ENCODE data around the gene C12orf43.

The C12orf43 gene

DNA sequence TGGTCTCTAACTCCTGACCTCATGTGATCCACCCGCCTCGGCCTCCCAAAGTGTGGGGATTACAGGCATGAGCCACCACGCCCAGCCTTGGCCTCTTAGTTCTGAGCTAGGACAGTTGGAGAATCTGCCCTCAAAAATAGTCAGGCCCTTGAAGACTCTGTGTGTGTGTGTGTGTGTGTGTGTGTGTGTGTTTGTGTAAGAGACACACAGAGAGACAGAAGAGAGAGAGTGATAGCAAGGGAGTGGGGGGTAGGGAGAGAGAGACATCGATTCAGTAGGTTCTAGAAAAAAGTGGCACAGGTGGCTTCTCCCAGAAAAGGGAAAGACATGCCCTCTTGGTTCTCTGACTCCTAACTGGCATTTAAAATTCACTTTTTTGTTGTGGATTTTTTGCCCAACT lies 32.5 kb downstream of the C12orf43 start:
- H4K91ac ChIP-seq (ENCODE audit: low read depth, low read length, poor library complexity) = no peak overlapping the region
- no peak overlapping the region for H2BK12ac ChIP-seq (ENCODE audit: low read length)
- no peaks in the 10 kb centered on the region for H3K79me1 ChIP-seq (ENCODE audit: low read depth, low read length)
- no peak overlapping the region for H2BK5ac ChIP-seq (ENCODE audit: low read length)
- no peak overlapping the region for H2AK5ac ChIP-seq (ENCODE audit: low read depth, low read length)
- no peaks in the 10 kb centered on the region for H3K9me3 ChIP-seq (replicated peaks in 1 of 2; ENCODE audit: control insufficient read depth in 2 of 2, insufficient read depth in 1 of 2, low read depth in 1 of 2, low read length in 2 of 2)
- no peak overlapping the region for H3K4ac ChIP-seq (ENCODE audit: low read length)
- H3K27me3 ChIP-seq (ENCODE audit: control insufficient read depth in 3 of 3, insufficient read depth in 3 of 3, low read depth in 1 of 3, low read length in 3 of 3) = no peaks in the 10 kb centered on the region
- H3K23ac ChIP-seq (ENCODE audit: low read depth, low read length, poor library complexity) = no peak overlapping the region
- H2BK120ac ChIP-seq (ENCODE audit: low read depth, low read length) = no peak overlapping the region
- no peak overlapping the region for H3K18ac ChIP-seq (ENCODE audit: low read length)
- H3K4me3 ChIP-seq (ENCODE audit: low read length in 2 of 2) = no peak overlapping the region
- no peak overlapping the region for H3K27ac ChIP-seq (replicated peaks; ENCODE audit: low read length)
- H4K8ac ChIP-seq (ENCODE audit: low read depth, low read length) = no peak overlapping the region
- DNase-seq (ENCODE audit: low spot score) = no peak
- H3K4me2 ChIP-seq (ENCODE audit: insufficient read depth, low read length, poor library complexity, severe bottlenecking) = no peak overlapping the region
- H3K9ac ChIP-seq (ENCODE audit: low read depth, low read length, poor library complexity) = no peak overlapping the region
- H3K14ac ChIP-seq (ENCODE audit: low read length) = no peak overlapping the region
- no peaks in the 10 kb centered on the region for H3K36me3 ChIP-seq (replicated peaks in 1 of 2; ENCODE audit: control insufficient read depth in 2 of 2, insufficient read depth in 2 of 2, low read length in 2 of 2)
- no peak overlapping the region for H2BK15ac ChIP-seq (ENCODE audit: low read length)
- H2AFZ ChIP-seq (ENCODE audit: low read length) = peak overlapping the region; percentile 78
- no CpG with 5 or more reads among the region's 4 CpGs for WGBS, 2 donors (ENCODE audit: extremely low coverage in 2 of 2, insufficient read length in 2 of 2, insufficient replicate concordance in 1 of 2)
- H3K4me1 ChIP-seq (ENCODE audit: control insufficient read depth in 2 of 2, insufficient read depth in 1 of 2, low read depth in 1 of 2, low read length in 2 of 2) = peaks cover 2 to 16% of the 10 kb centered on the region in 2 donors

DNA sequence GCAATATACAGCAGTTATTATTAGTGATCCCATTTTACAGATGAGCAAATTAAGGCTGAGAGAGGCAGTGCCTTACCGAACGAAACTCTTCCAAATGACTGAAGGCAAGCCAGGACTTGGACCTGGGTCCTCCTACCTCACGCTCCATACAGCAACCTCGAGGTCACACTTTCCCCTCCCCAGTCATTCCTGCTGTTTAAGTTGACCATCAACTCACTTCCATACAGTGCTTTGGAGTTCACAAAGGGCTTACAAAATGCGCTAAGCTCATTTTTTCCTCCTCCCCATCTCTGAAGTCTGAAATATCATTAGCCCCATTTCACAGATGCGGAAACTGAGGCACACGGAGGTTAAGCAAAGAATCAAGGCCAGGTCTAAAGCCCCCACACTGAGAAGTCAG lies 33.6 kb downstream of the C12orf43 start:
- Histone ChIP-seq H3K79me1 (ENCODE audit: low read depth, low read length) (no peaks in the 10 kb centered on the region), H3K4me3 (ENCODE audit: low read length in 2 of 2) (no peak overlapping the region), H3K27ac (replicated peaks; ENCODE audit: low read length) (no peak overlapping the region), H2AFZ (ENCODE audit: low read length) (no peak overlapping the region), H3K18ac (ENCODE audit: low read length) (no peak overlapping the region), H2BK5ac (ENCODE audit: low read length) (no peak overlapping the region), H3K9ac (ENCODE audit: low read depth, low read length, poor library complexity) (no peak overlapping the region), H3K36me3 (replicated peaks in 1 of 2; ENCODE audit: control insufficient read depth in 2 of 2, insufficient read depth in 2 of 2, low read length in 2 of 2) (no peaks in the 10 kb centered on the region), H3K23ac (ENCODE audit: low read depth, low read length, poor library complexity) (no peak overlapping the region), H3K4ac (ENCODE audit: low read length) (no peak overlapping the region), H2BK120ac (ENCODE audit: low read depth, low read length) (no peak overlapping the region), H4K91ac (ENCODE audit: low read depth, low read length, poor library complexity) (no peak overlapping the region), H2BK15ac (ENCODE audit: low read length) (no peak overlapping the region), H2BK12ac (ENCODE audit: low read length) (no peak overlapping the region), H3K9me3 (replicated peaks in 1 of 2; ENCODE audit: control insufficient read depth in 2 of 2, insufficient read depth in 1 of 2, low read depth in 1 of 2, low read length in 2 of 2) (no peaks in the 10 kb centered on the region), H4K8ac (ENCODE audit: low read depth, low read length) (no peak overlapping the region), H3K4me1 (ENCODE audit: control insufficient read depth in 2 of 2, insufficient read depth in 1 of 2, low read depth in 1 of 2, low read length in 2 of 2) (peaks cover 2 to 16% of the 10 kb centered on the region in 2 donors), H3K4me2 (ENCODE audit: insufficient read depth, low read length, poor library complexity, severe bottlenecking) (no peak overlapping the region), H2AK5ac (ENCODE audit: low read depth, low read length) (no peak overlapping the region), H3K27me3 (ENCODE audit: control insufficient read depth in 3 of 3, insufficient read depth in 3 of 3, low read depth in 1 of 3, low read length in 3 of 3) (no peaks in the 10 kb centered on the region), H3K14ac (ENCODE audit: low read length) (no peak overlapping the region)
- no CpG with 5 or more reads among the region's 7 CpGs for WGBS, 2 donors (ENCODE audit: extremely low coverage in 2 of 2, insufficient read length in 2 of 2, insufficient replicate concordance in 1 of 2)
- no peak for DNase-seq (ENCODE audit: low spot score)

DNA sequence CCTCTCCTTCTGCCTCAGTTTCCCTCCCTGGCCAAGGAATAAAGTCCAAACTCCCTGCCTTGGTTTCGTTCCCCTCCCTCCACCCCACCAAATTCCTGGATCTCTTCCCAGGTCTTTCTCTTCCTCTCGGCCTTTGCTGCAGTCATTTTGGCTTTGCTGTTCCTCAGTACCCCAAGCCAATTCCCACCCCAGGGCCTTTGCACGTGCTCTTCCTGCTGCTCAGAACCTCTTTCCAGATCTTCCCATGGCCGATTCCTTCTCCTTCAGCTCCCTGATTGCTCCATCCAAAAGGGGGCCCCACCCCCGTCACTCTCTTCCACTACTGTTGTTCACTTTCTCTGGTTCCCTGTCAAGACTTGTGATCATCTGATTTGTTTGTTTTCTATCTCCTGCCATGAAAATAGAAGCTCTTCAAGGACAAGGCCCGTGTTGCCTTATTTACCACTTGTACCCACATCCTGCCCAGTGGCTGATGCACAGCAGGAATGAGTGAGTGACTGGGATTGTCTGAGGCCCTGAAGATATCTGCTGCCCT lies 34.8 kb downstream of the C12orf43 start:
- Histone ChIP-seq H3K27ac (replicated peaks; ENCODE audit: low read length) (no peak overlapping the region), H2BK15ac (ENCODE audit: low read length) (no peak overlapping the region), H4K8ac (ENCODE audit: low read depth, low read length) (no peak overlapping the region), H3K18ac (ENCODE audit: low read length) (no peak overlapping the region), H3K4ac (ENCODE audit: low read length) (no peak overlapping the region), H3K14ac (ENCODE audit: low read length) (no peak overlapping the region), H3K4me1 (ENCODE audit: control insufficient read depth in 2 of 2, insufficient read depth in 1 of 2, low read depth in 1 of 2, low read length in 2 of 2) (peaks cover 2 to 16% of the 10 kb centered on the region in 2 donors), H2AK5ac (ENCODE audit: low read depth, low read length) (no peak overlapping the region), H2AFZ (ENCODE audit: low read length) (no peak overlapping the region), H3K36me3 (replicated peaks in 1 of 2; ENCODE audit: control insufficient read depth in 2 of 2, insufficient read depth in 2 of 2, low read length in 2 of 2) (no peaks in the 10 kb centered on the region), H3K79me1 (ENCODE audit: low read depth, low read length) (no peaks in the 10 kb centered on the region), H2BK120ac (ENCODE audit: low read depth, low read length) (no peak overlapping the region), H3K4me2 (ENCODE audit: insufficient read depth, low read length, poor library complexity, severe bottlenecking) (no peak overlapping the region), H3K27me3 (ENCODE audit: control insufficient read depth in 3 of 3, insufficient read depth in 3 of 3, low read depth in 1 of 3, low read length in 3 of 3) (no peaks in the 10 kb centered on the region), H2BK5ac (ENCODE audit: low read length) (no peak overlapping the region), H3K4me3 (ENCODE audit: low read length in 2 of 2) (no peak overlapping the region), H3K9me3 (replicated peaks in 1 of 2; ENCODE audit: control insufficient read depth in 2 of 2, insufficient read depth in 1 of 2, low read depth in 1 of 2, low read length in 2 of 2) (no peaks in the 10 kb centered on the region), H3K9ac (ENCODE audit: low read depth, low read length, poor library complexity) (no peak overlapping the region), H3K23ac (ENCODE audit: low read depth, low read length, poor library complexity) (peak overlapping the region; percentile 37), H2BK12ac (ENCODE audit: low read length) (no peak overlapping the region), H4K91ac (ENCODE audit: low read depth, low read length, poor library complexity) (no peak overlapping the region)
- DNase-seq (ENCODE audit: low spot score) = no peak
- no CpG with 5 or more reads among the region's 6 CpGs for WGBS, 2 donors (ENCODE audit: extremely low coverage in 2 of 2, insufficient read length in 2 of 2, insufficient replicate concordance in 1 of 2)

DNA sequence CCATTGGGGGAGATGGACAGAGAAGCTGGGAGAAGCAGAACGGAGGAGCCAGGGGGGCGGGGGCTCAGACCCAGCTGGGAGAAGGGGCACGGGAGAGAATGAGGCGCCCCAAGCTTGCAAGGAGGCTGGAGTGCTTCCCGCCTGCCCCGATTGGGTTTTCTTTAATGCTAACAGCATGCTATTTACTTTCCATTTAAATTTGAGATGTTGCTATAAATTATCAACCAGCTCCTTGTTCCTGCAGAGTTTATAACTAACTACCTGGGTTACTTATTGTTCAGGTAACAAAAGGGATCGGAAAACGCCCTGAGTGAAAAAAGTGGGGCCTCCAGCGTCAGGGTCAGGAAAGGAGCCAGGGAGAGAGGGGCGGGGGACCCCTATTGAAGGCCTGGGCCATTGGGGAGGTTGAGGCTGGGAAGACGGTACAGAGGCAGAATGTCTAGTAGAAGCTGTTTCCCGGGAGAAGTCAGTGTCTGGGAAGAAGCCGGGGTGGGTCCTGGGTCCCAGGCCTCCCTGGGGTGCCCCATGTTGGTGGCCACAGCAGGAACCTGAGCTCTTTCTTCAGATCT lies 35.4 kb downstream of the C12orf43 start:
- Histone ChIP-seq H3K4me3 (ENCODE audit: low read length in 2 of 2) (no peak overlapping the region), H4K8ac (ENCODE audit: low read depth, low read length) (no peak overlapping the region), H2BK15ac (ENCODE audit: low read length) (no peak overlapping the region), H3K14ac (ENCODE audit: low read length) (no peak overlapping the region), H3K27ac (replicated peaks; ENCODE audit: low read length) (no peak overlapping the region), H3K23ac (ENCODE audit: low read depth, low read length, poor library complexity) (no peak overlapping the region), H3K9ac (ENCODE audit: low read depth, low read length, poor library complexity) (no peak overlapping the region), H3K18ac (ENCODE audit: low read length) (peak overlapping the region; percentile 8), H2BK5ac (ENCODE audit: low read length) (no peak overlapping the region), H3K79me1 (ENCODE audit: low read depth, low read length) (no peaks in the 10 kb centered on the region), H3K27me3 (ENCODE audit: control insufficient read depth in 3 of 3, insufficient read depth in 3 of 3, low read depth in 1 of 3, low read length in 3 of 3) (no peaks in the 10 kb centered on the region), H3K36me3 (replicated peaks in 1 of 2; ENCODE audit: control insufficient read depth in 2 of 2, insufficient read depth in 2 of 2, low read length in 2 of 2) (no peaks in the 10 kb centered on the region), H2AK5ac (ENCODE audit: low read depth, low read length) (no peak overlapping the region), H3K4me1 (ENCODE audit: control insufficient read depth in 2 of 2, insufficient read depth in 1 of 2, low read depth in 1 of 2, low read length in 2 of 2) (peaks cover 2 to 16% of the 10 kb centered on the region in 2 donors), H4K91ac (ENCODE audit: low read depth, low read length, poor library complexity) (no peak overlapping the region), H3K4me2 (ENCODE audit: insufficient read depth, low read length, poor library complexity, severe bottlenecking) (no peak overlapping the region), H2AFZ (ENCODE audit: low read length) (peak overlapping the region; percentile 75), H3K9me3 (replicated peaks in 1 of 2; ENCODE audit: control insufficient read depth in 2 of 2, insufficient read depth in 1 of 2, low read depth in 1 of 2, low read length in 2 of 2) (no peaks in the 10 kb centered on the region), H2BK120ac (ENCODE audit: low read depth, low read length) (no peak overlapping the region), H2BK12ac (ENCODE audit: low read length) (no peak overlapping the region), H3K4ac (ENCODE audit: low read length) (no peak overlapping the region)
- WGBS, 2 donors (ENCODE audit: extremely low coverage in 2 of 2, insufficient read length in 2 of 2, insufficient replicate concordance in 1 of 2) = no CpG with 5 or more reads among the region's 13 CpGs
- DNase-seq (ENCODE audit: low spot score) = no peak
